BLaER1 treated with 17β-estradiol and CSF1 and Interleukin-3, amounts not matched to agents 10 nM and 100 nM (cell line): ENCODE results near the gene GNAZ.

Experiments used
- H3K27ac ChIP-seq, 11 experiments: shearing (Covaris generic); formaldehyde crosslinking; 2 replicates each; pipeline ENCODE4 v1.8.1; 2022
- H3K27me3 ChIP-seq, 11 experiments: shearing (Covaris generic); formaldehyde crosslinking; 2 replicates each; pipeline ENCODE4 v1.8.1; 2022
- H3K36me3 ChIP-seq, 11 experiments: shearing (Covaris generic); formaldehyde crosslinking; 2 replicates each; pipeline ENCODE4 v1.8.1; 2022
- H3K4me1 ChIP-seq, 10 experiments: shearing (Covaris generic); formaldehyde crosslinking; 2 replicates each; pipeline ENCODE4 v1.8.1; 2022
- H3K4me2 ChIP-seq, 11 experiments: shearing (Covaris generic); formaldehyde crosslinking; 2 replicates each; pipeline ENCODE4 v1.8.1; 2022
- H3K4me3 ChIP-seq, 10 experiments: shearing (Covaris generic); formaldehyde crosslinking; 2 replicates each; pipeline ENCODE4 v1.8.1; 2022
- H3K9ac ChIP-seq, 11 experiments: shearing (Covaris generic); formaldehyde crosslinking; 2 replicates each; pipeline ENCODE4 v1.8.1; 2022
- H3K9me3 ChIP-seq, 11 experiments: shearing (Covaris generic); formaldehyde crosslinking; replicated peaks in 1 of 11; 2 replicates each; pipeline ENCODE4 v1.8.1; 2022
- H4K20me1 ChIP-seq, 11 experiments: shearing (Covaris generic); formaldehyde crosslinking; 2 replicates each; pipeline ENCODE4 v1.8.1; 2022
- Cebpa-rat ChIP-seq, 11 experiments: shearing (Covaris generic); IDR thresholded peaks; 2 replicates each; pipeline ENCODE4 v1.8.1; 2022

Gene GNAZ

GRCh38 chr22:23137468-23137867, 67.1 kb downstream of the GNAZ start:
- Histone ChIP-seq H3K4me1 (peaks cover 40 to 94% (median 80%) of the 10 kb centered on the region in 10 experiments), H3K27ac (peak overlapping the region in 9 of 11 experiments; percentile 37 to 75 (median 61); a peak in 17 of 22 replicates), H3K36me3 (no peaks in the 10 kb centered on the region), H3K4me2 (peak overlapping the region; percentile 71 to 96 (median 84); a peak in 21 of 22 replicates), H4K20me1 (peaks cover 0 to 3% (median 0%) of the 10 kb centered on the region in 11 experiments; a peak in 1 of 22 replicates), H3K9ac (peak overlapping the region in 8 of 11 experiments; percentile 20 to 68 (median 54); a peak in 12 of 22 replicates), H3K9me3 (no peaks in the 10 kb centered on the region), H3K4me3 (peak overlapping the region in 1 of 10 experiments; percentile 26; a peak in 1 of 20 replicates), H3K27me3 (no peaks in the 10 kb centered on the region)
- no peak for TF ChIP-seq Cebpa-rat (IDR thresholded peaks at IDR 0.05)

DNA sequence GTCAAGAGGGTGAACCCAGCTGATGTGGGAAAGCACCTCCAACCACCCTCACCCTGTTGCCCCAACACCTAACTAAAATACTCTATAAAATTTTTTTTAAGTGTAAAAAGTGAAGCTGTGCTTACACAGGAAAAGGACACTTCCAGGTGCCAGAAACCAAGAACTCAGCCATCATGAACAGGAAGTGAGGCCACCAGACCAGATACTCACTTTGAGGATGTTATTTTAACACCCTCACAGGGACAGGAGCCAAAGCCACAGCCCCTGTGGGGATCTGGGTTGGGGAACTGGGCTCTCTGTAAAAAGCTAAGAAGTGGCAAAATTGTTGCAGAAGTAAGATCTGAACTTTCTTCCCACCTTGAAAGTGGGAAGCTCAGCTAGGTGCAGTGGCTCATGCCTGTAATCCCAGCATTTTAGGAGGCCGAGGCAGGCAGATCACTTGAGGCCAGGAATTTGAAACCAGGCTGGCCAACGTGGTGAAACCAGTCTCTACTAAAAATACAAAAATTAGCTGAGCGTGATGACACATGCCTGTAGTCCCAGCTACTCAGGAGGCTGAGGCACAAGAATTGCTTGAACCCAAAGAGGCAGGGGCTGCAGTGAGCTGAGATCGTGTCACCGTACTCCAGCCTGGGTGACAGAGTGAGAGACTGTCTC, 67.7 kb downstream of the GNAZ start:
- Histone ChIP-seq H3K9ac (peak overlapping the region; percentile 2 to 68 (median 46); a peak in 19 of 22 replicates), H3K4me2 (peak overlapping the region; percentile 71 to 96 (median 84)), H3K4me3 (peak overlapping the region in 4 of 10 experiments; percentile 14 to 40 (median 28); a peak in 7 of 20 replicates)

GRCh38 chr22:23138584-23139435, 68.5 kb downstream of the GNAZ start:
- peak overlapping the region in 9 of 11 experiments; percentile 37 to 74 (median 55); a peak in 17 of 22 replicates for H3K27ac ChIP-seq
- peak overlapping the region in 4 of 10 experiments; percentile 14 to 40 (median 28); a peak in 6 of 20 replicates for H3K4me3 ChIP-seq
- H3K9ac ChIP-seq: peak overlapping the region; percentile 2 to 68 (median 46); a peak in 19 of 22 replicates
- no peaks in the 10 kb centered on the region for H3K9me3 ChIP-seq
- H3K4me1 ChIP-seq: peaks cover 46 to 99% (median 87%) of the 10 kb centered on the region in 10 experiments
- peaks cover 0 to 3% (median 0%) of the 10 kb centered on the region in 11 experiments; a peak in 1 of 22 replicates for H4K20me1 ChIP-seq
- no peaks in the 10 kb centered on the region for H3K27me3 ChIP-seq
- H3K36me3 ChIP-seq: no peaks in the 10 kb centered on the region
- peak overlapping the region; percentile 71 to 96 (median 84) for H3K4me2 ChIP-seq
- TF ChIP-seq Cebpa-rat (IDR thresholded peaks at IDR 0.05): no peak

More for the DNA sequence above, 67.7 kb downstream of the GNAZ start:
- no peaks in the 10 kb centered on the region for H3K9me3 ChIP-seq
- H3K27ac ChIP-seq: peak overlapping the region in 10 of 11 experiments; percentile 28 to 75 (median 58); a peak in 19 of 22 replicates
- peaks cover 0 to 3% (median 0%) of the 10 kb centered on the region in 11 experiments; a peak in 1 of 22 replicates for H4K20me1 ChIP-seq
- no peaks in the 10 kb centered on the region for H3K36me3 ChIP-seq
- peak in 3 of 11 experiments; percentile 25 to 47 (median 26); a peak in 2 of 22 replicates for TF ChIP-seq Cebpa-rat (IDR thresholded peaks at IDR 0.05)
- no peaks in the 10 kb centered on the region for H3K27me3 ChIP-seq
- peaks cover 46 to 94% (median 85%) of the 10 kb centered on the region in 10 experiments for H3K4me1 ChIP-seq

DNA sequence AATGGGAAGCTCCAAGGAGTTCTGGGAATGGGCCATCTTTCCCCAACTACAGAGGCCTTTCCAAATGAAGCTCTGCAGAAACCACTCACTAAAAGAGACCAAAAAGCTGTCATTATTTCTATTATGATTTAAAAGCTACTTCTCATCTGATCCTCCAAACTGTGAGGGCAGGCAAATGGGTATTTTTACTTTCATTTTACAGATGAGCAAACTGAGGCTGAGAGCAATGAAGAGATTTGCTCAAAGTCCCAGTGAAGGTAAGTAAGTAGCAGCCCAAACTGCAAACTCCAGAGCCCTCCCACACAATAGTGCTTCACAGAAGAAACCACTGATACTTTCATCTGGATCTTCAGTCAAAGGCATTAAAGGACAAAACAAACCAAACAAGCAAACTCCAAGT, 70.1 kb downstream of the GNAZ start:
- H3K4me2 ChIP-seq: peak overlapping the region in 8 of 11 experiments; percentile 73 to 96 (median 84); a peak in 15 of 22 replicates
- H3K9ac ChIP-seq: no peak overlapping the region
- no peak for TF ChIP-seq Cebpa-rat (IDR thresholded peaks at IDR 0.05)
- peaks cover 52 to 97% (median 89%) of the 10 kb centered on the region in 10 experiments for H3K4me1 ChIP-seq
- H3K27me3 ChIP-seq: no peaks in the 10 kb centered on the region
- peaks cover 0 to 3% (median 0%) of the 10 kb centered on the region in 11 experiments; a peak in 1 of 22 replicates for H4K20me1 ChIP-seq
- H3K27ac ChIP-seq: no peak overlapping the region; a peak in 1 of 22 replicates
- no peaks in the 10 kb centered on the region for H3K9me3 ChIP-seq
- H3K36me3 ChIP-seq: no peaks in the 10 kb centered on the region
- H3K4me3 ChIP-seq: no peak overlapping the region

DNA sequence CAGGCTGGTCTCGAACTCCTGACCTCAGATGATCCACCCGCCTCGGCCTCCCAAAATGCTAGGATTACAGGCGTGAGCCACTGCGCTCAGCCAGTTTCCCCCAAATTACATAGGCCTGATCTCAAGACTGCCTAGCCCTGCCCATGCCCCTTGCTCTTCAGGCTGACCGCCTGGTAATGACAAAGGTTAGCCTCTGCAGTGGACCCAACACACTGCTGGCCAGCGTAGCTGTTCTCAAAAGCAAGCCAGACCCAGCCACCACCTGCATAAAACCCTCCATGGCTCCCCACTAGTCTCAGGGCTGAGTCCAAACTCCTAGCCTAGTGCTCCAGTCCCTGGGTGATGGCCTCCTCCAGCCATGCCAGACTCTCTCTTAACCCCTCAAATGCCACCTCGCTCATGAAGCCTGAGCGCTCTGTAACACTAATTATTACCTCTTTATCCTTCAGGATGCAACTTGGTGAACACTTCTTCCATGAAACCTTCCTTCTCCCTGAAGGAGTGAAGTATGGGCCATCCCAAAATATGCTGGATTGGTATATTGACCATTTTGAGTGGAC, 72.3 kb downstream of the GNAZ start:
- H3K4me2 ChIP-seq: peak overlapping the region; percentile 63 to 96 (median 83)
- H3K27me3 ChIP-seq: no peaks in the 10 kb centered on the region
- H3K27ac ChIP-seq: peak overlapping the region in 10 of 11 experiments; percentile 14 to 86 (median 52); a peak in 13 of 22 replicates
- peaks cover 50 to 87% (median 81%) of the 10 kb centered on the region in 10 experiments for H3K4me1 ChIP-seq
- H3K9ac ChIP-seq: peak overlapping the region in 6 of 11 experiments; percentile 10 to 66 (median 20); a peak in 5 of 22 replicates
- no peak overlapping the region for H3K4me3 ChIP-seq
- H3K36me3 ChIP-seq: no peaks in the 10 kb centered on the region
- H3K9me3 ChIP-seq: no peaks in the 10 kb centered on the region
- peaks cover 0 to 3% (median 0%) of the 10 kb centered on the region in 11 experiments; a peak in 1 of 22 replicates for H4K20me1 ChIP-seq
- no peak for TF ChIP-seq Cebpa-rat (IDR thresholded peaks at IDR 0.05)

GRCh38 chr22:23143119-23143518, 72.8 kb downstream of the GNAZ start:
- Histone ChIP-seq H3K4me3 (no peak overlapping the region), H3K4me1 (peaks cover 46 to 82% (median 77%) of the 10 kb centered on the region in 10 experiments), H4K20me1 (peaks cover 0 to 3% (median 0%) of the 10 kb centered on the region in 11 experiments; a peak in 1 of 22 replicates), H3K9me3 (no peaks in the 10 kb centered on the region), H3K9ac (no peak overlapping the region), H3K36me3 (no peaks in the 10 kb centered on the region), H3K27ac (peak overlapping the region in 1 of 11 experiments; percentile 86; a peak in 2 of 22 replicates), H3K27me3 (no peaks in the 10 kb centered on the region), H3K4me2 (peak overlapping the region in 5 of 11 experiments; percentile 75 to 95 (median 83); a peak in 5 of 22 replicates)
- no peak for TF ChIP-seq Cebpa-rat (IDR thresholded peaks at IDR 0.05)

GRCh38 chr22:23144432-23144831, 74.1 kb downstream of the GNAZ start:
- H3K9me3 ChIP-seq: no peaks in the 10 kb centered on the region
- 0 out of 22 replicates have a peak, but pooled peaks cover 0 to 3% (median 0%) of the 10 kb centered on the region in 11 experiments for H4K20me1 ChIP-seq
- peak overlapping the region in 4 of 10 experiments; percentile 34 to 65 (median 52); a peak in 8 of 20 replicates for H3K4me3 ChIP-seq
- no peaks in the 10 kb centered on the region for H3K36me3 ChIP-seq
- peak overlapping the region; percentile 51 to 97 (median 94) for H3K4me2 ChIP-seq
- H3K9ac ChIP-seq: peak overlapping the region in 1 of 11 experiments; percentile 76; a peak in 1 of 22 replicates
- H3K27ac ChIP-seq: peak overlapping the region in 2 of 11 experiments; percentile 40 to 79; a peak in 1 of 22 replicates
- TF ChIP-seq Cebpa-rat (IDR thresholded peaks at IDR 0.05): no peak
- H3K27me3 ChIP-seq: no peaks in the 10 kb centered on the region
- peaks cover 32 to 73% (median 64%) of the 10 kb centered on the region in 10 experiments for H3K4me1 ChIP-seq
